Measurements from ENCODE around the gene RSAD2. TPM values are rescaled to one million over a fixed set of nuclear protein-coding genes. Genes with fewer than 3 reads are reported as not detected.

RSAD2 gene
- total and polyA plus RNA-seq, 2 donors (not counting 3 experiments of a cell fraction or from before 2014, with no cell fraction given): 0.03 to 0.18 TPM

DNA sequence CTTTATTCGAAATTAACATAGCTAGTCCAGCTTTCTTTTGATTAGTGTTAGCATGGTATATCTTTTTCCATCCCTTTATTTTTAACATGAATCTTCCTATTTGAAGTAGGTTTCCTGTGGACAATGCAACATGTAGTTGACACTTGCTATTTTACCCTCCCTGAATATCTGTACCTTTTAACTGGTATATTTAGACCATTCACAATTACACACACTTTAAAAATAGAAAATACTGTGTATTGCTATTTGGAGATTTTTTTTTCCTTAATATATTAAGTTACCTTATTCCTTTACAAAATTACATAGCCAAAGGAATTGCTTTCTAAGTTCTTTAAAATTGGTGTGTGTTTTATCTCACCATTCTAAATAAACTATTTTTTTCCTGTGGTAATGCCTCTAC lies 54.6 kb downstream of the RSAD2 start:
- POLR2A ChIA-PET: no interaction called here
- dilution Hi-C loops (cut with MboI; ENCODE audit: extremely low pct_ligation_motif_present, low sequenced_read_pairs): no loop called here
- intact Hi-C loops (cut with micrococcal nuclease): no loop called here

DNA sequence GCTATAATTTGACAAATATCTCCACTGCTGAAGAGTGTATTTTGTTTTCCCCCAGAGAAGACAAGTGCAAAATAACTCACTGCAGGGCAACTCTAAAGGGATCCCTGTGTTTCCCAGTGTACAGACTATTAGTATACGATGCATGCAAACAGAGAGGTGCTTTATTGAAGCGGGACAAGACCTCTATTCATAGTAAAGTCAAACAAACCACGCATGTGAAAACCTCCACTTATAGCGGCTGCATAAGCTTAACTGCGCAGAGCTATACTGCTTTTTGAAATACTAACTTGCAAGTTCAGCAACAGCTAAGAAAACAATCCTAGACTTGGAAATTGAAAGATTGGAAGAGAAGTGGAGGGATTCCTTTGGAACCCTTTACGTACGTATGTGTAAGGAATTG lies 55.3 kb downstream of the RSAD2 start:
- CTCF ChIA-PET: no interaction called here
- Histone ChIP-seq H3K9ac (replicated peaks; ENCODE audit: extremely low read depth, insufficient read depth, low read length) (no peak overlapping the region), H4K20me1 (replicated peaks; ENCODE audit: control insufficient read depth, extremely low read depth, insufficient read depth, low read length) (no peaks in the 10 kb centered on the region), H3K4me2 (ENCODE audit: insufficient read depth, low read length) (no peak overlapping the region), H3K27ac (ENCODE audit: insufficient read depth, low read depth, low read length) (no peak overlapping the region), H3K36me3 (ENCODE audit: control insufficient read depth in 2 of 2, extremely low read depth in 1 of 2, insufficient read depth in 2 of 2, low read length in 2 of 2) (no peaks in the 10 kb centered on the region), H3K9me1 (replicated peaks; ENCODE audit: control insufficient read depth, extremely low read depth, insufficient read depth, low read length) (no peaks in the 10 kb centered on the region), H3K4me1 (ENCODE audit: control insufficient read depth, extremely low read depth, insufficient read depth, low read length) (no peaks in the 10 kb centered on the region), H2AFZ (ENCODE audit: low read depth, low read length) (no peak overlapping the region), H3K9me3 (replicated peaks; ENCODE audit: control insufficient read depth, insufficient read depth, low read length) (no peaks in the 10 kb centered on the region), H3K4me3 (replicated peaks in 1 of 3; ENCODE audit: insufficient read depth in 1 of 3, low read depth in 1 of 3, low read length in 3 of 3) (no peak overlapping the region), H3K79me2 (ENCODE audit: control insufficient read depth, insufficient read depth, low read length) (no peaks in the 10 kb centered on the region), H3K27me3 (ENCODE audit: control insufficient read depth in 2 of 2, insufficient read depth in 2 of 2, low read length in 2 of 2) (no peaks in the 10 kb centered on the region)
- POLR2A ChIA-PET: no interaction called here
- BruUV-seq (replicated peaks): no TSS peak
- DNase-seq (ENCODE audit: low read depth, low spot score): no peak
- FAIRE-seq: no peak
- TF ChIP-seq, protein P1, sequence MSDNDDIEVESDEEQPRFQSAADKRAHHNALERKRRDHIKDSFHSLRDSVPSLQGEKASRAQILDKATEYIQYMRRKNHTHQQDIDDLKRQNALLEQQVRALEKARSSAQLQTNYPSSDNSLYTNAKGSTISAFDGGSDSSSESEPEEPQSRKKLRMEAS (IDR thresholded peaks at IDR 0.05; ENCODE audit: insufficient read depth, insufficient read length): no peak
- TF ChIP-seq MYC (IDR thresholded peaks at IDR 0.05; ENCODE audit: low read depth, low read length): no peak
- intact Hi-C loops (cut with micrococcal nuclease) (no loop called here), dilution Hi-C loops (cut with MboI; ENCODE audit: extremely low pct_ligation_motif_present, low sequenced_read_pairs) (no loop called here)

More for the DNA sequence above, 54.6 kb downstream of the RSAD2 start:
- no peaks in the 10 kb centered on the region for H3K27me3 ChIP-seq (ENCODE audit: control insufficient read depth in 2 of 2, insufficient read depth in 2 of 2, low read length in 2 of 2)
- H3K27ac ChIP-seq (ENCODE audit: insufficient read depth, low read depth, low read length): no peak overlapping the region
- H3K36me3 ChIP-seq (ENCODE audit: control insufficient read depth in 2 of 2, extremely low read depth in 1 of 2, insufficient read depth in 2 of 2, low read length in 2 of 2): no peaks in the 10 kb centered on the region
- no peaks in the 10 kb centered on the region for H4K20me1 ChIP-seq (replicated peaks; ENCODE audit: control insufficient read depth, extremely low read depth, insufficient read depth, low read length)
- CTCF ChIA-PET: no interaction called here
- no peak overlapping the region for H3K9ac ChIP-seq (replicated peaks; ENCODE audit: extremely low read depth, insufficient read depth, low read length)
- H3K4me2 ChIP-seq (ENCODE audit: insufficient read depth, low read length): no peak overlapping the region
- no peak overlapping the region for H3K4me3 ChIP-seq (replicated peaks in 1 of 3; ENCODE audit: insufficient read depth in 1 of 3, low read depth in 1 of 3, low read length in 3 of 3)
- no peaks in the 10 kb centered on the region for H3K4me1 ChIP-seq (ENCODE audit: control insufficient read depth, extremely low read depth, insufficient read depth, low read length)
- TF ChIP-seq, protein P2, sequence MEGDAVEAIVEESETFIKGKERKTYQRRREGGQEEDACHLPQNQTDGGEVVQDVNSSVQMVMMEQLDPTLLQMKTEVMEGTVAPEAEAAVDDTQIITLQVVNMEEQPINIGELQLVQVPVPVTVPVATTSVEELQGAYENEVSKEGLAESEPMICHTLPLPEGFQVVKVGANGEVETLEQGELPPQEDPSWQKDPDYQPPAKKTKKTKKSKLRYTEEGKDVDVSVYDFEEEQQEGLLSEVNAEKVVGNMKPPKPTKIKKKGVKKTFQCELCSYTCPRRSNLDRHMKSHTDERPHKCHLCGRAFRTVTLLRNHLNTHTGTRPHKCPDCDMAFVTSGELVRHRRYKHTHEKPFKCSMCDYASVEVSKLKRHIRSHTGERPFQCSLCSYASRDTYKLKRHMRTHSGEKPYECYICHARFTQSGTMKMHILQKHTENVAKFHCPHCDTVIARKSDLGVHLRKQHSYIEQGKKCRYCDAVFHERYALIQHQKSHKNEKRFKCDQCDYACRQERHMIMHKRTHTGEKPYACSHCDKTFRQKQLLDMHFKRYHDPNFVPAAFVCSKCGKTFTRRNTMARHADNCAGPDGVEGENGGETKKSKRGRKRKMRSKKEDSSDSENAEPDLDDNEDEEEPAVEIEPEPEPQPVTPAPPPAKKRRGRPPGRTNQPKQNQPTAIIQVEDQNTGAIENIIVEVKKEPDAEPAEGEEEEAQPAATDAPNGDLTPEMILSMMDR (IDR thresholded peaks at IDR 0.05; ENCODE audit: extremely low read depth in 1 of 2, insufficient read depth in 1 of 2, low read depth in 1 of 2, low read length in 2 of 2): no peak
- no peak for TF ChIP-seq MYC (IDR thresholded peaks at IDR 0.05; ENCODE audit: low read depth, low read length)
- H2AFZ ChIP-seq (ENCODE audit: low read depth, low read length): no peak overlapping the region
- H3K9me3 ChIP-seq (replicated peaks; ENCODE audit: control insufficient read depth, insufficient read depth, low read length): no peaks in the 10 kb centered on the region
- H3K79me2 ChIP-seq (ENCODE audit: control insufficient read depth, insufficient read depth, low read length): no peaks in the 10 kb centered on the region
- no TSS peak for BruUV-seq (replicated peaks)
- DNase-seq (ENCODE audit: low read depth, low spot score): no peak
- H3K9me1 ChIP-seq (replicated peaks; ENCODE audit: control insufficient read depth, extremely low read depth, insufficient read depth, low read length): no peaks in the 10 kb centered on the region
- FAIRE-seq: no peak
